HL-60 (cell line): ENCODE measurements around the gene ZNF385D.

Source experiments
- DNase-seq, 2 experiments: peaks; one replicate each; pipeline ENCODE4 v3.0.0-alpha.2; 2010 to 2020; ENCODE audit warnings: low read depth in 1 of 2, low spot score in 1 of 2
- H3K27ac ChIP-seq: fragments of 250-450 bp; sonication (Bioruptor Pico); replicated peaks from 2 replicates; pipeline ENCODE4 v1.5.1; 2020; ENCODE audit warnings: mild to moderate bottlenecking, moderate library complexity
- H3K27me3 ChIP-seq: fragments of 250-450 bp; sonication (Bioruptor Pico); 2 replicates; pipeline ENCODE4 v1.5.1; 2021; ENCODE audit warnings: mild to moderate bottlenecking, moderate library complexity; ENCODE audit not compliant: insufficient read depth, poor library complexity, severe bottlenecking
- H3K4me3 ChIP-seq: replicated peaks from 2 replicates; pipeline ENCODE4 v1.5.1; 2011; ENCODE audit warnings: mild to moderate bottlenecking, control low read depth, low read length; ENCODE audit not compliant: insufficient read depth
- GABPA ChIP-seq: IDR thresholded peaks from 2 replicates; pipeline ENCODE4 v1.6.1; 2012; ENCODE audit warnings: low read depth
- POLR2AphosphoS5 ChIP-seq: IDR thresholded peaks from 2 replicates; pipeline ENCODE4 v1.6.1; 2012; ENCODE audit warnings: low read depth
- SPI1 ChIP-seq: IDR thresholded peaks from 2 replicates; pipeline ENCODE4 v1.6.1; 2012; ENCODE audit warnings: low read depth, mild to moderate bottlenecking, borderline replicate concordance
- long read RNA-seq: library from polyadenylated mRNA; unstranded; transcript quantifications from one replicate; pipeline ENCODE4 v2.0.0, GENCODE V29; 2020
- TF ChIP-seq, protein P1 (sequence below): IDR thresholded peaks from one replicate; pipeline ENCODE4 v1.5.1; 2011; ENCODE audit warnings: low read length, control low read depth, inconsistent platforms; ENCODE audit not compliant: insufficient read depth
- TF ChIP-seq, protein P2 (sequence below): IDR thresholded peaks from 2 replicates; pipeline ENCODE4 v1.6.1; 2012; ENCODE audit warnings: low read depth; ENCODE audit not compliant: insufficient replicate concordance

The ZNF385D gene, protein sequence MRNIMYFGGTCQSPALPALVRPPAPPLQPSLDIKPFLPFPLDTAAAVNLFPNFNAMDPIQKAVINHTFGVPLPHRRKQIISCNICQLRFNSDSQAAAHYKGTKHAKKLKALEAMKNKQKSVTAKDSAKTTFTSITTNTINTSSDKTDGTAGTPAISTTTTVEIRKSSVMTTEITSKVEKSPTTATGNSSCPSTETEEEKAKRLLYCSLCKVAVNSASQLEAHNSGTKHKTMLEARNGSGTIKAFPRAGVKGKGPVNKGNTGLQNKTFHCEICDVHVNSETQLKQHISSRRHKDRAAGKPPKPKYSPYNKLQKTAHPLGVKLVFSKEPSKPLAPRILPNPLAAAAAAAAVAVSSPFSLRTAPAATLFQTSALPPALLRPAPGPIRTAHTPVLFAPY
- long read RNA-seq: 0 reads

DNA sequence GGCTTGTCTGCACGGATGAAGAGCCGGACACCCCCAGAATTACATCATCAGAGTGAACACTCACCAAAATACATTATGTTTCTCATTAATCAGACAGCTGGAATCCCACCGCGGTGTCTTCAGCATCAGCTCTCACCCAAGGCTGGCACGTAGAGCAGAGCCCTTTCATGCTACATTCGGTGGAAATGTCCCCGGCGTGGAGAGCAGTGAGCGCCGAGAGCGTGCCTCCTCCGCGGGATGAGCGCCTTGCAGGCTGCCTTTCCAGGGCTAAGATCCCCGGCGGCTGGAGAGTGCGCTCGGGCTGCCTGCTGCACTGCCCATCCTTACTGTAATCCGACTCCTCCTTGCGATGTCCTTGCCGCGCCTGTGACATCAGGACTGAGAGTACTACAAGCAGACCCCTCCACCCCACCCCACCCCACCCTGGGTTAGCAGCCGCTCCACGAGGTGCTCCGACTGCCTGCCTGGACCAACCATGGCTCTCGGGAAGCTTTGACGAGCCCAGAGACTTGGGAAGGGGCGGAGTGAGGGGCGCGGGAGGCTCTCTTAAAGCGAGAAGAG lies at the start of gene ZNF385D:
Gene ZNF385D (minus strand): TSS at position 380 of the 561 bp plus-strand sequence. CDS start 294 bp downstream, at position 86.
- Histone ChIP-seq H3K27ac (no peak within 1 kb of the TSS), H3K27me3 (peaks cover 5% of the 10 kb centered on the region), H3K4me3 (no peak within 1 kb of the TSS)
- TF ChIP-seq, protein P1, sequence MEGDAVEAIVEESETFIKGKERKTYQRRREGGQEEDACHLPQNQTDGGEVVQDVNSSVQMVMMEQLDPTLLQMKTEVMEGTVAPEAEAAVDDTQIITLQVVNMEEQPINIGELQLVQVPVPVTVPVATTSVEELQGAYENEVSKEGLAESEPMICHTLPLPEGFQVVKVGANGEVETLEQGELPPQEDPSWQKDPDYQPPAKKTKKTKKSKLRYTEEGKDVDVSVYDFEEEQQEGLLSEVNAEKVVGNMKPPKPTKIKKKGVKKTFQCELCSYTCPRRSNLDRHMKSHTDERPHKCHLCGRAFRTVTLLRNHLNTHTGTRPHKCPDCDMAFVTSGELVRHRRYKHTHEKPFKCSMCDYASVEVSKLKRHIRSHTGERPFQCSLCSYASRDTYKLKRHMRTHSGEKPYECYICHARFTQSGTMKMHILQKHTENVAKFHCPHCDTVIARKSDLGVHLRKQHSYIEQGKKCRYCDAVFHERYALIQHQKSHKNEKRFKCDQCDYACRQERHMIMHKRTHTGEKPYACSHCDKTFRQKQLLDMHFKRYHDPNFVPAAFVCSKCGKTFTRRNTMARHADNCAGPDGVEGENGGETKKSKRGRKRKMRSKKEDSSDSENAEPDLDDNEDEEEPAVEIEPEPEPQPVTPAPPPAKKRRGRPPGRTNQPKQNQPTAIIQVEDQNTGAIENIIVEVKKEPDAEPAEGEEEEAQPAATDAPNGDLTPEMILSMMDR: no peak
- TF ChIP-seq POLR2AphosphoS5 (no peak), SPI1 (no peak), GABPA (no peak)
- TF ChIP-seq, protein P2, sequence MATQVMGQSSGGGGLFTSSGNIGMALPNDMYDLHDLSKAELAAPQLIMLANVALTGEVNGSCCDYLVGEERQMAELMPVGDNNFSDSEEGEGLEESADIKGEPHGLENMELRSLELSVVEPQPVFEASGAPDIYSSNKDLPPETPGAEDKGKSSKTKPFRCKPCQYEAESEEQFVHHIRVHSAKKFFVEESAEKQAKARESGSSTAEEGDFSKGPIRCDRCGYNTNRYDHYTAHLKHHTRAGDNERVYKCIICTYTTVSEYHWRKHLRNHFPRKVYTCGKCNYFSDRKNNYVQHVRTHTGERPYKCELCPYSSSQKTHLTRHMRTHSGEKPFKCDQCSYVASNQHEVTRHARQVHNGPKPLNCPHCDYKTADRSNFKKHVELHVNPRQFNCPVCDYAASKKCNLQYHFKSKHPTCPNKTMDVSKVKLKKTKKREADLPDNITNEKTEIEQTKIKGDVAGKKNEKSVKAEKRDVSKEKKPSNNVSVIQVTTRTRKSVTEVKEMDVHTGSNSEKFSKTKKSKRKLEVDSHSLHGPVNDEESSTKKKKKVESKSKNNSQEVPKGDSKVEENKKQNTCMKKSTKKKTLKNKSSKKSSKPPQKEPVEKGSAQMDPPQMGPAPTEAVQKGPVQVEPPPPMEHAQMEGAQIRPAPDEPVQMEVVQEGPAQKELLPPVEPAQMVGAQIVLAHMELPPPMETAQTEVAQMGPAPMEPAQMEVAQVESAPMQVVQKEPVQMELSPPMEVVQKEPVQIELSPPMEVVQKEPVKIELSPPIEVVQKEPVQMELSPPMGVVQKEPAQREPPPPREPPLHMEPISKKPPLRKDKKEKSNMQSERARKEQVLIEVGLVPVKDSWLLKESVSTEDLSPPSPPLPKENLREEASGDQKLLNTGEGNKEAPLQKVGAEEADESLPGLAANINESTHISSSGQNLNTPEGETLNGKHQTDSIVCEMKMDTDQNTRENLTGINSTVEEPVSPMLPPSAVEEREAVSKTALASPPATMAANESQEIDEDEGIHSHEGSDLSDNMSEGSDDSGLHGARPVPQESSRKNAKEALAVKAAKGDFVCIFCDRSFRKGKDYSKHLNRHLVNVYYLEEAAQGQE: no peak
- no peak for DNase-seq

DNA sequence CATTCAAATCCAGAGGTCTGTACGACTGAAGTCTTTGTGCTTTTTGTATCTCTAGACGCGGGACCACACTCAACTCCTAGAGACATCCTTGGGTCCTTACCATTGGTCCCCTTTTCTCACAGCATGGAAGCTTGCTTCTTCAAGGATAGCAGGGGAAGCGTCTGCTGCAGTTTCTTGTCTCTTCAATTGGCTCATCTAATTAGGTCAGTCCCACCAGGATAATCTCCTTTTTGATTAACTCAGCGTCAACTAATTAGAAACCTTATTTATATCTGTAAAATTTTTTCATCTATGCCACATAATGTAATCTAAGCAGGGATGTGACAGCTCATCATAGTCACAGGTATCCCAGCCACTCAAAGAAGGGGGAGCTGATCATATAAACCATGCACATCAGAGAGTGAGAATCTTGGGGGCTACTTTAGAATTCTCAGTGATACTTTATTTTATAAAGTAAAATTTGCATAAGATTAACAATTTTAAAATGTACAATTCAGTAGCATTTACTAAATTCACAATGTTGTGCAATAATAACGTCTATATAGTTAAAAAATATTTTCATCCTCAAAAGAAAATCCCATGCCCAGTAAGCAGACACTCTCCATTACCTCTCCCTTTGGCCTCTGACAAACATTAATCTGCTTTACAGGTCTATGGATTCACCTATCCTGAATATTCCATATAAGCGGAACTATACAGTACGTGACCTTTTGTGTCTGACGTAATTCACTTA lies 47.5 kb upstream of the ZNF385D start:
- no peak overlapping the region for H3K4me3 ChIP-seq
- no peak for TF ChIP-seq POLR2AphosphoS5
- H3K27me3 ChIP-seq: no peaks in the 10 kb centered on the region
- H3K27ac ChIP-seq: no peak overlapping the region
- no peak for DNase-seq

DNA sequence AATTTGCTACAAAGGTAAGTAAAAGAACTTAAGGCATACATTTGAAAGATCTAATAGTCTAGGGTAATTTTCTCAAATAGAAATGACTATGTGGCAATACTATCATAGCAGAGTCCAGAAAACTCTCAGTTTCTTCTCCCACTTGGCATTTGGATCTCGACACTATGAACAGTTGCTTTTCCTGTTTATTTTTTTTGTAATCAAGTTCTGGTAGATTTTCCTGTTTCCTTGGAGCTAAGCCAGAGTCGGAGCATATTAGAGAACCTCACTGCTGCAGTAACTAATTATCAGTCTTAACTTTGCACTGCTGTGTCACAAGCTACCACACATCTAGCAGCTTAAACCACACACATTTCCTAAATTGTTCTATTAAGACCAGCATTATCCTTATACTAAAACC lies 44.9 kb upstream of the ZNF385D start:
- no peak overlapping the region for H3K27ac ChIP-seq

More for the DNA sequence above, 44.9 kb upstream of the ZNF385D start:
- Histone ChIP-seq H3K4me3 (no peak overlapping the region), H3K27me3 (no peaks in the 10 kb centered on the region)
- TF ChIP-seq SPI1: no peak
- no peak for TF ChIP-seq POLR2AphosphoS5
- TF ChIP-seq, protein P1: no peak
- no peak for TF ChIP-seq GABPA
- TF ChIP-seq, protein P2: no peak
- DNase-seq: no peak
